ENCODE data around the gene ACTL9.

GRCh38 chr19:8699908-8700307, 1.3 kb upstream of the ACTL9 start:
- TF ChIP-seq CTCF (conservative IDR thresholded peaks at IDR 0.05; ENCODE audit: low read depth in 2 of 2) = no peak
- no peak for TF ChIP-seq EZH2 (IDR thresholded peaks at IDR 0.05; ENCODE audit: low read depth, unreplicated experiment)
- TF ChIP-seq ZNF114 (CRISPR knock-in tag; IDR thresholded peaks at IDR 0.05) = no peak
- no peak for TF ChIP-seq CREB1 (CRISPR knock-in tag; IDR thresholded peaks at IDR 0.05; ENCODE audit: low read depth)
- no peak for TF ChIP-seq REST (IDR thresholded peaks at IDR 0.05; ENCODE audit: unreplicated experiment)
- no peak for TF ChIP-seq NANOG (IDR thresholded peaks at IDR 0.05; ENCODE audit: borderline replicate concordance)
- TF ChIP-seq ZNF331 (CRISPR knock-in tag; IDR thresholded peaks at IDR 0.05; ENCODE audit: low read depth) = no peak
- no peak for TF ChIP-seq EZH2phosphoT487 (IDR thresholded peaks at IDR 0.05; ENCODE audit: unreplicated experiment)
- TF ChIP-seq POLR2AphosphoS5 (IDR thresholded peaks at IDR 0.05; ENCODE audit: low read depth) = no peak
- no peak for TF ChIP-seq ZNF462 (CRISPR knock-in tag; IDR thresholded peaks at IDR 0.05)
- no peak for TF ChIP-seq JUNB (IDR thresholded peaks at IDR 0.05; ENCODE audit: unreplicated experiment)
- no peak for TF ChIP-seq STAT1 (IDR thresholded peaks at IDR 0.05; ENCODE audit: unreplicated experiment)
